Measurements from ENCODE around the gene FOXF1. TPM values are rescaled to one million over a fixed set of nuclear protein-coding genes. Genes with fewer than 3 reads are reported as not detected.

The FOXF1 gene
- total and polyA plus RNA-seq, 4 donors: 12.2 to 34.4 (median 19.1) TPM

DNA sequence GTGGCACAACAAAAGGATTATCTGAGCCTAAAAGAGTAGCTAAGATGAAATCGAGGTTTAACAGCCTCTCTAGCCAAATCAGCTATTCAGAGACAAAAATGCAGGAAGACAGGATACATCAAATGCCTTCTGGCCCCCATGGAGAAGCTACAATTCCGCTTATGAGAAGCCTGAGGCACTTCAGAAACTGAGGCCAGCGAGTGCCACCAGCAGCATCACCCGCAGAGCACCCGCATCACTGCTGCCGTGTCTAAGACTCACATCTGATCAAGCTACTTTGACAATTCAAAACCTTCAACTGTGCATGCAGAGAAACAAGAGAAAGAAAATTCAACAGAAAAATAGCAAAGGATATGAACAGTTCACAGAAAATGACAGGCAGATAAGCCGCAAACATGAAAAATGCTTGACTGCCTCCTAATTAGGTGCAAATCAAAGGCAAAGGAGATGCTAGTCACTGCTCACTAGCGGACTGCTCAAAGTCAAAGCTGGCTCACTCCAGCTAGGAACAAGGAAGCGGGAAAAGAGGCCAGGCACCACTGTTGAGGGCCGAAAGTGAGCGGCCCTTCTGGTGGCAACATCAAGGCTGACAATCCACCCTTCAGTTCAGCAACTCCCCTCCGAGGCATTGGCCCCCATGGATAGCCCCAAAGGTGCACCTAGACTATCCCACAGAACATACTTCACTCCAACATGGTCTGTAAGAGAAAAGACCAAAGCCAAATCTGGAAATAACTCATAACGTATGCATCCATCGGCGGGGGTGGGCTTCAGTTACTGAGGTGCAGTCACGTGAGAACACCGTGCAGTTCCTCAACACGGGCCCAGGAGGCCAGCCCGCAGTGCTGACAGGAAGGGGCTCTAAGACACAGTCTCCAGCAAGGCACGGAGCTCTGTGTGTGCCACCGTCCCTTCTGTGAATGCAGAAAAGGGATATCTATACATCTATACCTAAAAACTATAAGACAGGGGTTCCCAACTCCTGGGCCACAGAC, 32.7 kb downstream of the FOXF1 start:
- 89 to 90% methylated on average over 21 of the region's 21 CpGs for WGBS, 2 donors
- ATAC-seq (ENCODE audit: insufficient read depth, low FRiP score): no peak
- Histone ChIP-seq H3K4me3 (no peak overlapping the region), H3K27me3 (ENCODE audit: control insufficient read depth in 3 of 3, insufficient read depth in 3 of 3, low read length in 2 of 3) (no peaks in the 10 kb centered on the region), H3K9me3 (ENCODE audit: control insufficient read depth in 4 of 4, insufficient read depth in 3 of 4, low read length in 3 of 4) (no peaks in the 10 kb centered on the region), H3K27ac (ENCODE audit: low read depth in 1 of 2, low read length in 1 of 2) (no peak overlapping the region), H3K9ac (ENCODE audit: insufficient read depth in 1 of 2, low read length in 2 of 2) (no peak overlapping the region), H3K4me1 (ENCODE audit: control insufficient read depth in 5 of 5, insufficient read depth in 5 of 5, low read length in 5 of 5) (no peaks in the 10 kb centered on the region), H3K36me3 (ENCODE audit: control insufficient read depth in 4 of 4, insufficient read depth in 4 of 4, low read length in 4 of 4) (peaks cover 10 to 50% (median 27%) of the 10 kb centered on the region in 4 donors)
- no peak for DNase-seq
- no peak for TF ChIP-seq CTCF (IDR thresholded peaks at IDR 0.05; ENCODE audit: control extremely low read depth, extremely low read depth)

DNA sequence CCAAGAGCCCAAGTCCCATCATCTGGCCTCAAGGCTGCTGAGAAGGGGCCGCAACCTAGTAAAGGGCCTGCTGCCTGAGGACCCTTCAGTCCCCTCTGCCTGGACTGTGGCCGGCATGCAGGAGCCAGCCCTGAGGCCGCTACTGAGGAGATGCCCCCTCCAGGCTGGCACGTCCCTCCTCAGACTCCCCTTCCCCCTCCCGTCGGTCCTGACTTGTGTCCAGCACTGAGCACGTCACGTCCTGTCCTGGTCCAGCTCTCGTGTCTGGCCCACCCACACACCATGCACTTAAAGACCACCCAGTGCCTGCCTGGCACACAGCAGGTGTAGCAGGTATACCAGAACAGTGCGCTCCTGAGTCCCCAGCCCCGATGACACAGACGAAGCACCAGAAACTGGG, 35.2 kb downstream of the FOXF1 start:
- no peak for TF ChIP-seq CTCF (IDR thresholded peaks at IDR 0.05; ENCODE audit: control extremely low read depth, extremely low read depth)
- Histone ChIP-seq H3K27me3 (ENCODE audit: control insufficient read depth in 3 of 3, insufficient read depth in 3 of 3, low read length in 2 of 3) (no peaks in the 10 kb centered on the region), H3K27ac (ENCODE audit: low read depth in 1 of 2, low read length in 1 of 2) (no peak overlapping the region), H3K9ac (ENCODE audit: insufficient read depth in 1 of 2, low read length in 2 of 2) (no peak overlapping the region), H3K36me3 (ENCODE audit: control insufficient read depth in 4 of 4, insufficient read depth in 4 of 4, low read length in 4 of 4) (peaks cover 1 to 38% (median 23%) of the 10 kb centered on the region in 4 donors), H3K9me3 (ENCODE audit: control insufficient read depth in 4 of 4, insufficient read depth in 3 of 4, low read length in 3 of 4) (no peaks in the 10 kb centered on the region), H3K4me3 (no peak overlapping the region), H3K4me1 (ENCODE audit: control insufficient read depth in 5 of 5, insufficient read depth in 5 of 5, low read length in 5 of 5) (no peaks in the 10 kb centered on the region)
- no peak for DNase-seq
- ATAC-seq (ENCODE audit: insufficient read depth, low FRiP score): no peak
- 80 to 89% methylated on average over 12 of the region's 12 CpGs for WGBS, 2 donors

- ATAC-seq (ENCODE audit: insufficient read depth, low FRiP score) (no peak), DNase-seq (no peak)
- Histone ChIP-seq H3K9me3 (ENCODE audit: control insufficient read depth in 4 of 4, insufficient read depth in 3 of 4, low read length in 3 of 4) (no peaks in the 10 kb centered on the region), H3K9ac (ENCODE audit: insufficient read depth in 1 of 2, low read length in 2 of 2) (no peak overlapping the region), H3K27ac (ENCODE audit: low read depth in 1 of 2, low read length in 1 of 2) (no peak overlapping the region), H3K27me3 (ENCODE audit: control insufficient read depth in 3 of 3, insufficient read depth in 3 of 3, low read length in 2 of 3) (no peaks in the 10 kb centered on the region), H3K4me1 (ENCODE audit: control insufficient read depth in 5 of 5, insufficient read depth in 5 of 5, low read length in 5 of 5) (no peaks in the 10 kb centered on the region), H3K36me3 (ENCODE audit: control insufficient read depth in 4 of 4, insufficient read depth in 4 of 4, low read length in 4 of 4) (peaks cover 0 to 37% (median 17%) of the 10 kb centered on the region in 4 donors), H3K4me3 (no peak overlapping the region)
- WGBS, 2 donors: 92 to 93% methylated on average over 19 of the region's 19 CpGs
- no peak for TF ChIP-seq CTCF (IDR thresholded peaks at IDR 0.05; ENCODE audit: control extremely low read depth, extremely low read depth)
Observed at GRCh38 chr16:86545954-86546637, 35.8 kb downstream of the FOXF1 start.

Measured in lung (tissue), 12 donors.